Gastroesophageal sphincter (tissue), 4 donors: ENCODE results near the gene F2R. TPM values are rescaled to one million over a fixed set of nuclear protein-coding genes. Genes with fewer than 3 reads are reported as not detected.
"Not testable (repeated sequence)": the region's sequence is repeated elsewhere in the genome, so short reads cannot be mapped to it uniquely, and the experiment has no call there.

Experiments used
- ATAC-seq: fragments of 150-250 bp; one replicate; pipeline ENCODE4 v1.9.1; 2016; ENCODE audit warnings: mild to moderate bottlenecking, moderate library complexity
- H3K27ac ChIP-seq, 4 donors: fragments of 200-600 bp; sonication (generic) in 3 of 4; 1 replicate in 3 of 4; 2 replicates in 1 of 4; pipeline ENCODE4 v1.5.1; 2016 to 2019
- H3K27me3 ChIP-seq: fragments of 200-600 bp; sonication (generic); one replicate; pipeline ENCODE4 v1.5.1; 2019
- H3K36me3 ChIP-seq, 2 donors: fragments of 200-600 bp; sonication (generic); one replicate each; pipeline ENCODE4 v1.5.1; 2019; ENCODE audit warnings: control low read depth in 1 of 2
- H3K4me1 ChIP-seq, 3 donors: fragments of 200-600 bp; sonication (generic); 1 replicate in 2 of 3; 2 replicates in 1 of 3; pipeline ENCODE4 v1.5.1; 2016 to 2019; ENCODE audit warnings: control low read depth in 2 of 3
- H3K4me3 ChIP-seq, 2 donors: fragments of 200-600 bp; sonication (generic); one replicate each; pipeline ENCODE4 v1.5.1; 2019; ENCODE audit warnings: mild to moderate bottlenecking in 1 of 2, moderate library complexity in 1 of 2
- H3K9me3 ChIP-seq, 3 donors: fragments of 200-600 bp; sonication (generic); one replicate each; pipeline ENCODE4 v1.5.1; 2017 to 2019; ENCODE audit warnings: control low read depth in 2 of 3
- EP300 ChIP-seq: sonication (generic); formaldehyde crosslinking; IDR thresholded peaks from one replicate; pipeline ENCODE4 v1.6.1; 2017; ENCODE audit warnings: antibody characterized with exemption, mild to moderate bottlenecking
- POLR2A ChIP-seq, 2 donors: fragments of 450-650 bp; IDR thresholded peaks; one replicate each; pipeline ENCODE4 v1.6.1; 2017; ENCODE audit warnings: antibody characterized with exemption in 2 of 2, mild to moderate bottlenecking in 2 of 2, moderate library complexity in 1 of 2
- POLR2AphosphoS5 ChIP-seq: sonication (generic); formaldehyde crosslinking; IDR thresholded peaks from one replicate; pipeline ENCODE4 v1.6.1; 2017; ENCODE audit warnings: antibody characterized with exemption
- WGBS, 2 donors: methylation state at CpG; one replicate each; pipeline ENCODE4 v1.1.5; 2018; ENCODE audit warnings: low coverage in 1 of 2; 5-methylcytosine and 5-hydroxymethylcytosine counted together
- total RNA-seq, 4 donors: library from RNA; depleted of rRNA; stranded (reverse); fragments of >200 nt; gene quantifications; one replicate each; pipeline ENCODE4 v1.1.0, GENCODE V29; 2016
- TF ChIP-seq, protein P1 (sequence below), 4 experiments: fragments of 200-600 bp in 2 of 4; fragments of 450-650 bp in 2 of 4; sonication (generic) in 1 of 4; IDR thresholded peaks; one replicate each; pipeline ENCODE4 v1.5.1; 2017 to 2019; ENCODE audit warnings: antibody characterized with exemption in 4 of 4, mild to moderate bottlenecking in 2 of 4, moderate library complexity in 2 of 4

Gene F2R
- total RNA-seq, 4 donors from 2014 or later = 7.5 to 20.9 (median 11.3) TPM

DNA sequence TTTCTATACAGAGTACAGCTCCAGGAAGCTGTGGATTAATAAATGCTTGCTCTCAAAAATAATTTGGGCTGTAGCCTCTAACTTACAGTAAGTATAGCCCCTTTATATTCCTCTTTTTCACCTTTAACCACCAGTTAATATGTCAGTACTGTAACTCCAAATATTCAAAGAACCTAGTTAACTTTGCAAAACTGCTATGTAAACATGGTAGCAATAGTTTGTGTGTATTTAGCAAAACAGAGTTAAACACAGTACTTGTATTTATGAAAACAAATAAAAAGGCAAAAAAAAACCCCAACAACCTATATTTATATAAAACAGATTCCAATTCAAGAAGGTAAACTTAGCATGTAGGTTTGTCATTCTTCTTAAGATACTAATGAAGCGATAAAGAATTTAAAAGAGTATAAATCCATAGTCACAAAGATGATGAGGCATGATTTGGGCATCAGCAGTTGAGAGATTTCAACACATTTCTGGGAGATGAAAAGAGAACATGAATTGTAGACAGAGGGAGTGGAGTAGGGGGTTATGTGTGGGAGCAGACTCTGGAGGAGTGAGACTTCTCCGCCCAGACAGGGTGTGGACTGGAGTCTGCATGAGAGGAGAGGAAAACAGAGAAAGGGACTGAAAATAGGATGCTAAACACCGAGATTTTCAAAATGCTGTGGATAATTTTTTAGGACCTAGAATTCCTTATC lies 55.9 kb downstream of the F2R start:
- no peak overlapping the region for H3K27ac ChIP-seq
- no peaks in the 10 kb centered on the region for H3K36me3 ChIP-seq
- no peaks in the 10 kb centered on the region for H3K4me1 ChIP-seq
- H3K9me3 ChIP-seq = no peaks in the 10 kb centered on the region
- no peaks in the 10 kb centered on the region for H3K27me3 ChIP-seq
- TF ChIP-seq POLR2A (IDR thresholded peaks at IDR 0.05) = no peak
- TF ChIP-seq, protein P1, sequence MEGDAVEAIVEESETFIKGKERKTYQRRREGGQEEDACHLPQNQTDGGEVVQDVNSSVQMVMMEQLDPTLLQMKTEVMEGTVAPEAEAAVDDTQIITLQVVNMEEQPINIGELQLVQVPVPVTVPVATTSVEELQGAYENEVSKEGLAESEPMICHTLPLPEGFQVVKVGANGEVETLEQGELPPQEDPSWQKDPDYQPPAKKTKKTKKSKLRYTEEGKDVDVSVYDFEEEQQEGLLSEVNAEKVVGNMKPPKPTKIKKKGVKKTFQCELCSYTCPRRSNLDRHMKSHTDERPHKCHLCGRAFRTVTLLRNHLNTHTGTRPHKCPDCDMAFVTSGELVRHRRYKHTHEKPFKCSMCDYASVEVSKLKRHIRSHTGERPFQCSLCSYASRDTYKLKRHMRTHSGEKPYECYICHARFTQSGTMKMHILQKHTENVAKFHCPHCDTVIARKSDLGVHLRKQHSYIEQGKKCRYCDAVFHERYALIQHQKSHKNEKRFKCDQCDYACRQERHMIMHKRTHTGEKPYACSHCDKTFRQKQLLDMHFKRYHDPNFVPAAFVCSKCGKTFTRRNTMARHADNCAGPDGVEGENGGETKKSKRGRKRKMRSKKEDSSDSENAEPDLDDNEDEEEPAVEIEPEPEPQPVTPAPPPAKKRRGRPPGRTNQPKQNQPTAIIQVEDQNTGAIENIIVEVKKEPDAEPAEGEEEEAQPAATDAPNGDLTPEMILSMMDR (IDR thresholded peaks at IDR 0.05) = no peak
- TF ChIP-seq EP300 = no peak
- TF ChIP-seq POLR2AphosphoS5 = no peak
- no peak overlapping the region for H3K4me3 ChIP-seq
- 79 to 88% methylated on average over 3 of the region's 3 CpGs for WGBS, 2 donors
- ATAC-seq = no peak

DNA sequence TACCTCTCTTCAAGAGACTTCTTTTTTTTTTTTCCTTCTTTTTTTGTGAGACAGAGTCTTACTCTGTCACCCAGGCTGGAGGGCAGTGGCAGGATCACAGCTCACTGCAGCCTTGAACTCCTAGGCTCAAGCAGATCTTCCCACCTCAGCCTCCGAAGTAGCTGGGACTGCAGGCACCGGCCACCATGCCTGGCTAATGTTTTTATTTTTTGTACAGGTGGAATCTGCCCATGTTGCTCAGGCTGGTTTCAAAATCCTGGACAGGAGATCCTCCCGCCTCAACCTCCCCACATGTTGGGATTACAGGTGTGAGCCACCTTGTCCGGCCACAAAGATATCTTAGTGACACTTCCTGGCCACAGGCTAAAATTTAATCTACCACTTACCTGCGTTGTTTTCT lies 60.0 kb downstream of the F2R start:
- H3K4me3 ChIP-seq = no peak overlapping the region
- H3K4me1 ChIP-seq = no peaks in the 10 kb centered on the region
- H3K27me3 ChIP-seq = no peaks in the 10 kb centered on the region
- no peaks in the 10 kb centered on the region for H3K9me3 ChIP-seq
- H3K27ac ChIP-seq = no peak overlapping the region
- 94 to 96% methylated on average over 3 to 5 of the region's 5 CpGs for WGBS, 2 donors
- ATAC-seq = no peak
- no peaks in the 10 kb centered on the region for H3K36me3 ChIP-seq
- TF ChIP-seq, protein P1 (IDR thresholded peaks at IDR 0.05) = no peak
- TF ChIP-seq POLR2AphosphoS5 (no peak), POLR2A (IDR thresholded peaks at IDR 0.05) (no peak), EP300 (no peak)

DNA sequence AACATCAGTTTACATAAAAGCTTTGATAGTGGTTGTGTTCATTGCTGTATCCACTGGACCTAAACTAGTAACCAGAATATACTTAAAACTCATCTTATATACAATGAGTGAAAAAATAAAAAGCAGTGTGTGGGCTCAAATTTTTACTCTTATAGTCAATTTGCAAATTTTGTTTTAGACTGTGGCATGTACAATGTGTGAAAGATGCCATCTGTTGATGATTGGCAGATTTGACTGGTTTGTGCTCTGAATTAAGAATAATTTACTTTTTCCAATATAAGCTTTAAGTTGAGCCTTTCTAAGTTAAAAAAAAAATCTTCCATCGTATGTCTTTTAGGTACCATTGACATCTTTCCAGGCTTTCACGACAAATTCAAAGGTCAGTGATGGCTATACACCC lies 60.5 kb downstream of the F2R start:
- WGBS, 2 donors = 69 to 100% methylated on average over 1 to 2 of the region's 2 CpGs
- no peaks in the 10 kb centered on the region for H3K9me3 ChIP-seq
- no peak for ATAC-seq
- no peak for TF ChIP-seq POLR2A (IDR thresholded peaks at IDR 0.05)
- no peak for TF ChIP-seq EP300
- TF ChIP-seq, protein P1 (IDR thresholded peaks at IDR 0.05) = no peak
- TF ChIP-seq POLR2AphosphoS5 = no peak
- H3K4me1 ChIP-seq = no peaks in the 10 kb centered on the region
- H3K27me3 ChIP-seq = no peaks in the 10 kb centered on the region
- H3K4me3 ChIP-seq = no peak overlapping the region
- no peak overlapping the region for H3K27ac ChIP-seq
- no peaks in the 10 kb centered on the region for H3K36me3 ChIP-seq

DNA sequence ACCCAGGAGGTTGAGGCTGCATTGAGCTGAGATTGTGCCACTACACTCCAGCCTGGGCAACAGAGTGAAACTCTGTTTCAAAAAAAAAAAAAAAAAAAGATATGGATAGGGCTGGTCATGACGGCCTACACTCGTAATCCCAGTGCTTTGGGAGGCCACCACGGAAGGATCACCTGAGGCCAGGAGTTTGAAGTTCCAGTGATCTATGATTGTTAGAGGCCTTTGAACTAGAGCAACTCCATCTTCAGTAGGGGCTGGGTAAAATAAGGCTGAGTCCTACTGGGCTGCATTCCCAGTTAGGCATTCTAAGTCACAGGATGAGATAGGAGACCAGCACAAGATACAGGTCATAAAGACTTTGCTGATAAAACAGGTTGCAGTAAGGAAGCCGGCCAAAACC lies 64.7 kb downstream of the F2R start:
- not testable (repeated sequence) for H3K9me3 ChIP-seq, ATAC-seq, H3K27ac ChIP-seq, H3K27me3 ChIP-seq, H3K4me1 ChIP-seq, H3K4me3 ChIP-seq, H3K36me3 ChIP-seq
- 100% methylated on average over 1 to 3 of the region's 4 CpGs for WGBS, 2 donors

DNA sequence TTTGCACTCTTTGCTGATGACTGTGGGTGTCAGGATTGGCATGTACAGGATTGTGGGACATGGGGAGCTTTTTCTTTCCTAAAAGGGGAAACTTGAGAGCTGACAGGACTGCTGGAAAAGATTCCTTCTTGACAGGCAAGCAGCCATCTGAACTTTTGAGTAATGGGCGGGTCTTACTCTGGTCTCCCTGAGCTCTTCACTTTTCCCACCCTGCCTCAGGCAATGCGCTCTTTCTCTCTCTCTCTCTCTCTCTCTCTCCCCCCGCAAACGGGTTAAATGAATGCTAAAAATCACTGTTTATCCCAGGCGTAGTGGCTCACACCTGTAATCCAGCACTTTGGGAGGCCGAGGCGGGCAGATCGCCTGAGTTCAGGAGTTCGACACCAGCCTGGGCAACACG lies 65.8 kb downstream of the F2R start:
- H3K9me3 ChIP-seq = no peaks in the 10 kb centered on the region
- 74% methylated on average over 4 of the region's 10 CpGs; no CpG with 5 or more reads in 1 of the 2 donors for WGBS, 2 donors
- H3K36me3 ChIP-seq = no peaks in the 10 kb centered on the region
- H3K27me3 ChIP-seq = no peaks in the 10 kb centered on the region
- H3K27ac ChIP-seq = no peak overlapping the region
- TF ChIP-seq POLR2AphosphoS5 = no peak
- no peak for TF ChIP-seq POLR2A (IDR thresholded peaks at IDR 0.05)
- TF ChIP-seq, protein P1 (IDR thresholded peaks at IDR 0.05) = no peak
- no peak for TF ChIP-seq EP300
- no peak overlapping the region for H3K4me3 ChIP-seq
- ATAC-seq = no peak
- H3K4me1 ChIP-seq = peaks cover 0 to 2% (median 0%) of the 10 kb centered on the region in 3 donors
